Right ventricle myocardium superior (tissue), 1 donor: ENCODE data around the gene GREM2. TPM values are rescaled to one million over a fixed set of nuclear protein-coding genes. Genes with fewer than 3 reads are reported as not detected.

Experiments used
- ATAC-seq: fragments of 200-7000 bp; cut with Tn5 transposase; one replicate; pipeline ENCODE4 v1.9.1; 2020; ENCODE audit warnings: mild to moderate bottlenecking; ENCODE audit not compliant: poor library complexity
- DNase-seq: peaks from one replicate; pipeline ENCODE4 v3.0.0-alpha.2; 2020
- intact Hi-C: fragments of 100-400 bp; cut with DNase I; formaldehyde crosslinking; loops from one replicate; pipeline ENCODE4 v1.11.2; 2022
- total RNA-seq: library from RNA; stranded (reverse); fragmentation: NEBNext Ultra II Directional; extraction: Animal tissue kit (Norgen Biotek cat#: 25700); gene quantifications from one replicate; pipeline ENCODE4 v1.2.1, GENCODE V29; 2021
- donor health status: DM: no; HTN: yes; CAD: no; lungs with severe emphysema.

The GREM2 gene
- total RNA-seq, 1 donor from 2014 or later = not detected

DNA sequence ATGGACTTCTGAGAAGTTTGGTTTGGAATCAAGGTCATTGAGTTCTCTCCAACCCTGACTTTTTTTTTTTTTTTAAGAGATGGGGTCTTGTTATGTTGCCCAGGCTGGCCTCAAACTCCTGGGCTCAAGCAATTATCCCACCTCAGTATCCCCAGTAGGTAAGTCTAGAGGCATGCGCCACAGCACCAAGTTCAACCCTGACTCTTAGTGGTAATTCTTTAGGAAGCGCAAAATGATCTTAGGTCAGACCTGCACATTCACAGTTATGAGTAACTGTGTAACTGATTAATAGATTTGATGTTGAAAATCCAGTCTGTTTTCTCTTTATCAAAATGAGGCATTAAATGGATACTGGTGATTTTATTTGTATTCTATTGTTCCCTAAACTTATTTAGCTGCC lies 95.9 kb downstream of the GREM2 start:
- DNase-seq (no peak), ATAC-seq (no peak)
- intact Hi-C loops = no loop called here

DNA sequence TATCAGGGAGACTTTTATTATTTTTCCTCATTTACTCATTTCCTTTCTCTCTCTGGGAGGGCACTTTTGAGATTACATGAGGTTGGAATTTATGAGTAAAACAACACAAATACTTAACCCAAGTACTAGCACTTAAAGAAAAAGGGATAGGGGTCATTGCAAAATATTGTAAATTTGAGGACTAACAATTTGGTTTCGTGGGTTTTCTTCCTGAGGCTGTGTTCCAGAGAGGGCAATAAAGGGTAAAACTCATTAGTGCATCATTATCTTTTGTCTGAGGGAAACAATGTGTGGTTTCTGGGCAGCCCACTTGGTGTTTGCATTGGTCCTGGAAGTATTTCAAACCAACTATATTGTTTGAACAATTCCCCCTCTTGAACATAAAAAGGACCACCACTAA lies 96.5 kb downstream of the GREM2 start:
- no peak for ATAC-seq
- no peak for DNase-seq
- intact Hi-C loops = no loop called here

DNA sequence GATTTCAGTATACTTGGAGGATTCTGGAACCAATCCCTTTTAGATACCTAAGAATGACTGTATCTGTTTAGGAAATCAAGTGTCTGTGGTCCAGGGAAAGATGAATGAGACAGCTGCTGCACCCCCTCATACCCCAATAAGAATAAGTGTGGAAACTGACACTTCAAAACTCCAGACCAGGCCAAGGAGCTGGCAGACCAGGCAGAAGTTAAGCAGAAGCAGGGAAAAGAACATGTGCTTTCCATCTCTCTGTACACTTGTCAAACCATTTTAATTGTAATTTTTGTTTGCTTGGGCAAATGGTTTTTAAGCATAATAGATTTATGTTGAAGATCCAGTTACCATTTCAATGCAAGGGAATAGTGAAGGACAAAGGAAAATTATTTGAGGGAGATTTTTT lies 100.2 kb downstream of the GREM2 start:
- intact Hi-C loops = no loop called here
- no peak for DNase-seq
- no peak for ATAC-seq

DNA sequence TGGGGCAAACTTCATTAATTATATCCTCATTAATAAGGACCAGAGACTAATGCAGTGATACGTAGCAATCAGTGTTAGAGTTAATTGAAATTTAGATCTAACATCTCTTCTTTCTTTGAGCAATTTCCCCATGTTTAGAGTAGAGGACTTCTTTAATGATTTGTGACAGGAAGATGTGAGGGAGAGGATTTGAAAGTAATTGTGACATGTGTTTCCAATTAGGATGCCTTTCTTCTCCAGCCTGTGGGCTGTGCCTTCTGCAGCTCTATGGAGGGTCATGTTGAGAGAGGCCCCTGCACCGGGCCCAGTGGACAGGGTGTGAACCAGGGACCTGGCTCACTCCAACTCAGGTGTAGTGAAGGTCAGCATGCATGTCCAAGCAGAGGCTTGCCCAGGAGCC lies 103.0 kb downstream of the GREM2 start:
- intact Hi-C loops = no loop called here
- DNase-seq (no peak), ATAC-seq (no peak)

GRCh38 chr1:240508201-240508600 lies 103.8 kb downstream of the GREM2 start:
- DNase-seq (no peak), ATAC-seq (no peak)
- intact Hi-C loops = no loop called here

DNA sequence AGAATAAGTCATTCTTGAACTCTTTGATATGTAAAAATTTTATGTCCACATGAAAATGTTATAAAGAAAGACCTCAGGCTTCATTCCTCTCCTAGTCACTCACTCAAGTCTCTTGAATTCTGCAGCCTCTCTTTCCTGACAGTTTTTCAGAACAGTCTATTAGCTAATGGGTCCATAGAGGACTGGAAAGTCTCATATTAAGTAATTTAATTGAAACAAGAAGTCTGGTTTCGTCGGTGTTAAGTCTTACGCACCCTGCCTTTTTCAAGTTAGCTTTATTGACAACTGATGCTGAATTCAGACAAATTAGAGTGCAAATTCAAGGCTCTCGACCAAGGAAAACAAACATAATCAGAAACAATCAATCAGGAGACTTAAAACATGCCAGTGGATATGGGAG lies 105.8 kb downstream of the GREM2 start:
- DNase-seq (no peak), ATAC-seq (no peak)
- intact Hi-C loops = no loop called here

DNA sequence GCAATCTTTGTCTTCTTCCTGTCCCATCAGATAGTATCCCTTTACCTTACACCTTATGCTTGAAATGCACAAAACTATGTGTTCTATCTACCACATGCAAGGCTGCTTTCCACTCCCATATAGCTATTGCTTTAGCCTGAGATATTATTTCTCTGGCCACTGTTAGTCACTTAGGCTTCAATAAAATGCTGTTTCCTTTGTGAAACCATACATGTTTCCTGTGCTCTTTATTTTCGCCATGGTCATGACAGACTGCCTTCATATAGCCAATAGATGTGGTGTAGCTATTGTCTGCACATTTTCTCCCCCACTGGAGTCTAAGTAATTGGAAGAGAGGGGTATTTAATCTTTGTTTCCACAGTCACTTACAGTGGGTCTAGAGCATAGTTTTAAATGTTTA lies 108.4 kb downstream of the GREM2 start:
- DNase-seq = no peak
- ATAC-seq = no peak
- intact Hi-C loops = no loop called here

DNA sequence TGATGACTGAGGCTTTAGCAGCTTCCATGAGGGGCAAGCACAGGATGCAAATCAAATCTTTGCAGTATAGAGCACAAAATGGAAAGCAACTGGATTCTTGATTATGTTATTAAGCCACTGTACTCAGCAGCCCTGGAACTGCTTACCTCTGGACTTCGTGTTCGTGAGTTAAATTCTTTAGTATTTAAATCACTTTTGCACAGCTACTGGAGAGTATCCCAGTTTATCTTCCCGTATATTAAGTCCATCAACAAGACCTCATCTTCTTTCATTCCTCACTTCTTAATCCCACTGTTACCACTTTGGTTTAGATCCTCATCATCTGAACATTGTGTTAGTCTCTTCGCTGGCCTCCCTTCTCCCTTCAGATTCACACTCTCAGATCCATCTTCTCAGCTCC lies 108.9 kb downstream of the GREM2 start:
- ATAC-seq = no peak
- intact Hi-C loops = no loop called here
- no peak for DNase-seq

DNA sequence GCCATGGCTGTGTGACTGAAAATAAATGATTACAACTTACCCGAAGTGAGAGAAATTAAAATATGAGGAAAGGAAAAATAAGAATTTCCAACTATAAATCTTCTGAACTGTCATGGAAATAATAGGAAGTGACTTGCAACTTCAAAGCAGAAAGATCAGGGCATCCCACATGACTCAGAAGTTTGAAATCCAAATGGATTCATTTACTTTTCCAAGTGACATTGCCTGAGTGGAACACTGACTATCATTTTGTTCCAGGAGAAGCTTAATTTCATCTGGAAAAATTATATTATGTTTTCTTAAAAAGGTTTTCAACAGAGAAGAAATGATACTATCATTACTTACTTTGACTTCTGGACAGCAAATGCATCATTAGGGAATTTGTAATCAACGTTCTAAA lies 110.8 kb downstream of the GREM2 start:
- DNase-seq (no peak), ATAC-seq (no peak)
- intact Hi-C loops = no loop called here

DNA sequence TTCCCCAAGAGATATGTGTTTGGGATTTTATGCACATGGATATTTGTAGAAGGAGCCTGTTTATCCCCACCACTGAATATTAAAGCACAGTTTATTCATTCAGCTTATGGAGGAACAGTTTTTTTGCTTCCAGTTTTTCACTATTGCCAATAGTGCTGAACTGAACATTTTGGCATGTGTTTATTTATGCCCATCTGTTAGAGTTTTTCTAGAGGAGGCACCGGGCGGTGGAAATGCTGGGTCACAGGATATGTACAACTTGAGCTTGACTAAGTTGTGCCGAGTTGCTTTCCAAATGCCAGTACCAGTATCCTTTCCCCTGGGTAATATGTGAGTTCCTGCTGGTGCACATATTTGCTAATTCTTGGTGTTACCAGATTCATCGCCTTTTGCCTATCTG lies 111.3 kb downstream of the GREM2 start:
- DNase-seq = no peak
- intact Hi-C loops = no loop called here
- ATAC-seq = no peak

DNA sequence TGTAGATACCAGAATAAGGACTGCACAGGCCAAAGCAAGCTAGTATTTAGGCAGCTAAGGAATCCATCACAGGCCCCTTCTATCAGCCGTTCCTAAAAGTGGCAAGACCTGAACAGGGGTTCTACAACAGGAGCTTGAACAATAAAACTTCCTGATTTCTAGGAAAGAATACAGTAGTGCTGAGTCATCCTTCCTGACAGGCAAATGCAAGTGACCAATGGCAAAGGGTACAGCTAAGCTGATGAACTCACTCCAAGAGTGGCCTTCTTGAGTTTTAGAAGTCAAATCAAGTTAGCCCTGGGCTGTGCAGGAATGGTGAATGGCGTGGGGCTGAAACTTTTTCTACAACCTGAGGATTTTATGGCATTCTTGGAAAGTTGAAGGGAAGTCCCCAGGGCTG lies 112.9 kb downstream of the GREM2 start:
- intact Hi-C loops = no loop called here
- ATAC-seq (no peak), DNase-seq (no peak)

- ATAC-seq (no peak), DNase-seq (no peak)
- intact Hi-C loops = no loop called here
Observed at GRCh38 chr1:240498335-240498734, 113.6 kb downstream of the GREM2 start.

DNA sequence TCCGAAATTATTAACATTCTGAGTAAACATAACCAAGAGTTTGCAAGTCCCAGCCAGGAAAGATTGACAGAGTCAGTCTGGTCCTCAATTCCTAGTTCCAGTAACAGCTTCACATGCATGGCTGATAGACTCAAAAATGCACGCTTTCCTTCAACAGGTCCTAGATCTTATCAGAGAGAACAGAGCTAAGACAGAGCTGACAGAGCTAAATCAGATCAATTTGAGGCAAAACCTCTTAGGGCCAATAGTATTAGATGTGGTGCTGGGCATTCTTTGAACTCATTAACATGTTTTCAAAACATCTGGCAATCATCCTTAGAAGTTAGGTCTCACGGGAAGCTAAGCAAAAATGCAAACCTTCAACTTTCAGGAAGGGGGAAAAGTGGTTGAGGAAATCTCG lies 114.0 kb downstream of the GREM2 start:
- ATAC-seq (no peak), DNase-seq (no peak)
- intact Hi-C loops = no loop called here

DNA sequence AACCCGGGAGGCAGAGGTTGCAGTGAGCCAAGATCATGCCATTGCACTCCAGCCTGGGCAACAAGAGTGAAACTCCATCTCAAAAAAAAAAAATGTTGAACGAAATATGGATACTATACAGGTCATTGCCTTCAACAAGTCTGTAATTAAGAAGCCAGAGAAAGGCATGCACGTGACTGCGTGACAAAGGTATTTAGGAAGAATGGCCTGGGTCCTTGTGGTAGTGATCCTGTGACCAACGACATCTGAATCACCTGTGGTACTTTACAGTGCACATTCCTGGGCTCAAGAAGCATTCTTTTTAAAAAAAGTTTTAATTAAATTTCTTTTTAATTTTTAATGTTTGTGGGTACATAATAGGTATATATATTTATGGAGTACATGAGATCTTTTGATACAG lies 115.0 kb downstream of the GREM2 start:
- DNase-seq = no peak
- intact Hi-C loops = no loop called here
- ATAC-seq = no peak

- no peak for DNase-seq
- ATAC-seq = no peak
- intact Hi-C loops = no loop called here
Observed at GRCh38 chr1:240496356-240496755, 115.6 kb downstream of the GREM2 start.

- no peak for DNase-seq
- ATAC-seq = no peak
- intact Hi-C loops = no loop called here
Observed at GRCh38 chr1:240495601-240496000, 116.4 kb downstream of the GREM2 start.

- no peak for ATAC-seq
- peak; percentile 41 for DNase-seq
Observed at GRCh38 chr1:240492832-240493440, 119.0 kb downstream of the GREM2 start.

GRCh38 chr1:240491796-240492195 lies 120.2 kb downstream of the GREM2 start:
- intact Hi-C loops = no loop called here
- DNase-seq = no peak
- no peak for ATAC-seq

More at GRCh38 chr1:240492832-240493440, 119.0 kb downstream of the GREM2 start:
- intact Hi-C loops = no loop called here

- ATAC-seq = no peak
- intact Hi-C loops = no loop called here
Observed at GRCh38 chr1:240491156-240491555, 120.8 kb downstream of the GREM2 start.

GRCh38 chr1:240487493-240487892 lies 124.5 kb downstream of the GREM2 start:
- ATAC-seq (no peak), DNase-seq (no peak)
- intact Hi-C loops = no loop called here

More at GRCh38 chr1:240491156-240491555, 120.8 kb downstream of the GREM2 start:
- no peak for DNase-seq

GRCh38 chr1:240486611-240487010 lies 125.3 kb downstream of the GREM2 start:
- intact Hi-C loops = no loop called here
- no peak for DNase-seq
- ATAC-seq = no peak
